Upper lobe of left lung (tissue), 4 donors: Measurements from ENCODE around the gene SSBP3.

Experiments used
- EP300 ChIP-seq, 4 donors: sonication (generic); formaldehyde crosslinking; IDR thresholded peaks; one replicate each; pipeline ENCODE4 v1.5.1; 2017; ENCODE audit warnings: antibody characterized with exemption in 4 of 4, control low read depth in 2 of 4
- TF ChIP-seq, protein P1 (sequence below), 6 experiments: fragments of 450-650 bp in 4 of 6; fragments of 200-600 bp in 2 of 6; sonication (generic) in 2 of 6; IDR thresholded peaks; one replicate each; pipeline ENCODE4 v1.5.1; 2016 to 2019; ENCODE audit warnings: antibody characterized with exemption in 6 of 6

DNA sequence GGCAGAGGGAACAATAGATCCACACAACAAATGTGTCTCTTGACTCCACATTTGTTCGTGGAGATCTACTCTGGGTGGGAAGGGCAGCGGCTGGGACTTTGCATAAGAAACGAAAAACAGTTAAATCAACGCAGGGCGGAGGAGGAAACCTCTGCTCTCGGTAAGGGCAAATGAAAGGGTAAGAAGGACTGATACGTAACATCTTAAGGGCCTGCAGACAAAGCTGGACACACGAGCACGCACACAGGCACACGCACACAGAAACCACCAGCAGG, 148.9 kb downstream of the SSBP3 start:
- TF ChIP-seq, protein P1, sequence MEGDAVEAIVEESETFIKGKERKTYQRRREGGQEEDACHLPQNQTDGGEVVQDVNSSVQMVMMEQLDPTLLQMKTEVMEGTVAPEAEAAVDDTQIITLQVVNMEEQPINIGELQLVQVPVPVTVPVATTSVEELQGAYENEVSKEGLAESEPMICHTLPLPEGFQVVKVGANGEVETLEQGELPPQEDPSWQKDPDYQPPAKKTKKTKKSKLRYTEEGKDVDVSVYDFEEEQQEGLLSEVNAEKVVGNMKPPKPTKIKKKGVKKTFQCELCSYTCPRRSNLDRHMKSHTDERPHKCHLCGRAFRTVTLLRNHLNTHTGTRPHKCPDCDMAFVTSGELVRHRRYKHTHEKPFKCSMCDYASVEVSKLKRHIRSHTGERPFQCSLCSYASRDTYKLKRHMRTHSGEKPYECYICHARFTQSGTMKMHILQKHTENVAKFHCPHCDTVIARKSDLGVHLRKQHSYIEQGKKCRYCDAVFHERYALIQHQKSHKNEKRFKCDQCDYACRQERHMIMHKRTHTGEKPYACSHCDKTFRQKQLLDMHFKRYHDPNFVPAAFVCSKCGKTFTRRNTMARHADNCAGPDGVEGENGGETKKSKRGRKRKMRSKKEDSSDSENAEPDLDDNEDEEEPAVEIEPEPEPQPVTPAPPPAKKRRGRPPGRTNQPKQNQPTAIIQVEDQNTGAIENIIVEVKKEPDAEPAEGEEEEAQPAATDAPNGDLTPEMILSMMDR (IDR thresholded peaks at IDR 0.05): no peak
- TF ChIP-seq EP300 (IDR thresholded peaks at IDR 0.05): no peak
